ENCODE data around the gene ZNHIT6. TPM values are rescaled to one million over a fixed set of nuclear protein-coding genes. Genes with fewer than 3 reads are reported as not detected.
A peak's percentile ranks its signal among the peaks of the same experiment; 100 is the strongest.

Gene ZNHIT6
- total RNA-seq, 1 experiment from 2014 or later: 16.1 TPM

GRCh38 chr1:85616364-85616705 lies 91.9 kb downstream of the ZNHIT6 start:
- no peak for TF ChIP-seq CTCF (conservative IDR thresholded peaks at IDR 0.05)
- TF ChIP-seq EZH2 (IDR thresholded peaks at IDR 0.05; ENCODE audit: low read depth): no peak
- ChIA-PET POLR2A (ENCODE audit: unreplicated experiment) (no interaction called here), CTCF (no interaction called here)
- intact Hi-C loops (cut with micrococcal nuclease; ENCODE audit: unreplicated experiment): no loop called here
- H3K36me3 ChIP-seq (ENCODE audit: low read depth): no peaks in the 10 kb centered on the region
- H3K4me3 ChIP-seq: no peak overlapping the region
- H2AFZ ChIP-seq: no peak overlapping the region
- no TSS peak for BruUV-seq (replicated peaks)
- H3K4me1 ChIP-seq (replicated peaks; ENCODE audit: insufficient read depth): peaks cover 25% of the 10 kb centered on the region
- H3K9me2 ChIP-seq (ENCODE audit: insufficient read depth): no peaks in the 10 kb centered on the region
- no peak overlapping the region for H3K4me2 ChIP-seq
- no peaks in the 10 kb centered on the region for H3K27me3 ChIP-seq (ENCODE audit: insufficient read depth, low read depth)
- no peaks in the 10 kb centered on the region for H3K79me2 ChIP-seq (ENCODE audit: low read depth)
- H3K27ac ChIP-seq: no peak overlapping the region
- DNase-seq: no peak
- peaks cover 22% of the 10 kb centered on the region for H3F3A ChIP-seq (ENCODE audit: insufficient read depth, low read depth)
- no peaks in the 10 kb centered on the region for H4K20me1 ChIP-seq (ENCODE audit: insufficient read depth)
- peaks cover 6% of the 10 kb centered on the region for H3K9me3 ChIP-seq (ENCODE audit: insufficient read depth, low read depth)

- Histone ChIP-seq H3K4me1 (replicated peaks; ENCODE audit: insufficient read depth) (peaks cover 30% of the 10 kb centered on the region), H3F3A (ENCODE audit: insufficient read depth, low read depth) (peaks cover 26% of the 10 kb centered on the region), H3K27me3 (ENCODE audit: insufficient read depth, low read depth) (no peaks in the 10 kb centered on the region), H3K9me3 (ENCODE audit: insufficient read depth, low read depth) (peaks cover 2% of the 10 kb centered on the region), H3K36me3 (ENCODE audit: low read depth) (no peaks in the 10 kb centered on the region), H3K4me3 (no peak overlapping the region), H3K79me2 (ENCODE audit: low read depth) (no peaks in the 10 kb centered on the region), H4K20me1 (ENCODE audit: insufficient read depth) (no peaks in the 10 kb centered on the region), H2AFZ (no peak overlapping the region), H3K4me2 (no peak overlapping the region), H3K27ac (no peak overlapping the region), H3K9me2 (ENCODE audit: insufficient read depth) (no peaks in the 10 kb centered on the region)
- no peak for DNase-seq
- CTCF ChIA-PET: no interaction called here
- BruUV-seq (replicated peaks): no TSS peak
- POLR2A ChIA-PET (ENCODE audit: unreplicated experiment): no interaction called here
- intact Hi-C loops (cut with micrococcal nuclease; ENCODE audit: unreplicated experiment): no loop called here
- TF ChIP-seq CTCF (conservative IDR thresholded peaks at IDR 0.05) (no peak), EZH2 (IDR thresholded peaks at IDR 0.05; ENCODE audit: low read depth) (no peak)
Observed at GRCh38 chr1:85615586-85616363, 92.5 kb downstream of the ZNHIT6 start.

GRCh38 chr1:85612704-85613361 lies 95.4 kb downstream of the ZNHIT6 start:
- H3K4me3 ChIP-seq: peak overlapping the region; percentile 12; the same call in 1 of the 2 replicates
- peak overlapping the region; percentile 60 for H3K4me2 ChIP-seq
- no peaks in the 10 kb centered on the region for H4K20me1 ChIP-seq (ENCODE audit: insufficient read depth)
- H3K36me3 ChIP-seq (ENCODE audit: low read depth): no peaks in the 10 kb centered on the region
- H3K9me2 ChIP-seq (ENCODE audit: insufficient read depth): no peaks in the 10 kb centered on the region
- H3K79me2 ChIP-seq (ENCODE audit: low read depth): no peaks in the 10 kb centered on the region
- peak; percentile 60 to 98 for DNase-seq
- ChIA-PET POLR2A (ENCODE audit: unreplicated experiment) (interaction anchor here (0.5 to 2.0 kb wide), 11 partner anchors 14 to 1039 kb away, joined by 3 to 23 read pairs (median 5); partner anchors contain the start of gene CCN1), CTCF (interaction anchor here (0.7 to 1.8 kb wide), 5 partner anchors 42 to 406 kb away, joined by 3 to 10 read pairs (median 5); partner anchors contain the start of gene BCL10)
- H3K27ac ChIP-seq: peak overlapping the region; percentile 91
- no TSS peak for BruUV-seq (replicated peaks)
- no peaks in the 10 kb centered on the region for H3K27me3 ChIP-seq (ENCODE audit: insufficient read depth, low read depth)
- peaks cover 48% of the 10 kb centered on the region for H3K4me1 ChIP-seq (replicated peaks; ENCODE audit: insufficient read depth)
- peak overlapping the region; percentile 7; the same call in 1 of the 2 replicates for H2AFZ ChIP-seq
- intact Hi-C loops (cut with micrococcal nuclease; ENCODE audit: unreplicated experiment): loop anchor here (1.0 to 2.0 kb wide), 4 partner anchors 16 to 284 kb away; no protein-coding TSS in a partner anchor
- H3K9me3 ChIP-seq (ENCODE audit: insufficient read depth, low read depth): no peaks in the 10 kb centered on the region; the same call in 1 of the 2 replicates
- peaks cover 33% of the 10 kb centered on the region for H3F3A ChIP-seq (ENCODE audit: insufficient read depth, low read depth)
- TF ChIP-seq CTCF (conservative IDR thresholded peaks at IDR 0.05): peak; percentile 65
- TF ChIP-seq EZH2 (IDR thresholded peaks at IDR 0.05; ENCODE audit: low read depth): no peak

Measured in PC-9 (cell line).